ENCODE measurements around the gene CDK1.

CDK1 gene

GRCh38 chr10:60778214-60778970 lies at the start of gene CDK1:
Gene CDK1, plus strand, starts transcription at chr10:60778478. Its CDS starts 1,688 bp downstream, at chr10:60780166.
- DNase-seq = peak; percentile 92

GRCh38 chr10:60729106-60729505 lies 49.2 kb upstream of the CDK1 start:
- DNase-seq = no peak

DNA sequence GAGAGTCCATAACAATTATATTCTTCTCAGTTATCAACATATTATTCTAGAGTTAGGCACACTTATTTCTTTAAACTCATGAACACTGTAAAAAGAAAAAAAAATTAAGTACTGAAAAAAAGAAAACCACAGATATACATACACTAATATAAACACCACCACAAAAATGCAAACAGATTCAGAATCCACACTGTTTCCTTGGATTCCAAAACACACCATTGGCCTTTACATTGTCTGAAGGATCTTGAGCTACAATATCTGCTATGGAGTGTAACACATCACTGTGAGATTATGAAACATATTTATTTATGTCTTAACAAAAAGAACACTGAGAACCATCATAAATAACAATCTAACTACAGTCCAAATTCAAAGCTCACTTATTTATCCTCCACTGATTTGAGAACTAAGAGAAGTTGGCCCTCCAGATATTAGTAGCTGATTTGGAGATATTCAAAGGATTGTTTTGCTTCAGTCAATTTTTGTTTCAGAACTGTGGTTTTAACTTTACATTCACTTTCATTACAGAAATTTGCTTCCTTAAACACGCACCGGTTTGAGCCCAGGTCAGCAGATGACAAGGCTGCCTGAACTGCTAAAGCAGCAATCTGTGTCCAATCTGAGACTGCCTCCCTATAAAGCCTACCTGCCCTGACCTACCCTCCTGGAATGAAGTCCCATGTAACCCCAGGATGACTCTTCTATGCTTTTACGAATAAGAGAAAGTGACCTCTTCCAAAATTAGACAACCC lies 47.0 kb upstream of the CDK1 start:
- DNase-seq = no peak

DNA sequence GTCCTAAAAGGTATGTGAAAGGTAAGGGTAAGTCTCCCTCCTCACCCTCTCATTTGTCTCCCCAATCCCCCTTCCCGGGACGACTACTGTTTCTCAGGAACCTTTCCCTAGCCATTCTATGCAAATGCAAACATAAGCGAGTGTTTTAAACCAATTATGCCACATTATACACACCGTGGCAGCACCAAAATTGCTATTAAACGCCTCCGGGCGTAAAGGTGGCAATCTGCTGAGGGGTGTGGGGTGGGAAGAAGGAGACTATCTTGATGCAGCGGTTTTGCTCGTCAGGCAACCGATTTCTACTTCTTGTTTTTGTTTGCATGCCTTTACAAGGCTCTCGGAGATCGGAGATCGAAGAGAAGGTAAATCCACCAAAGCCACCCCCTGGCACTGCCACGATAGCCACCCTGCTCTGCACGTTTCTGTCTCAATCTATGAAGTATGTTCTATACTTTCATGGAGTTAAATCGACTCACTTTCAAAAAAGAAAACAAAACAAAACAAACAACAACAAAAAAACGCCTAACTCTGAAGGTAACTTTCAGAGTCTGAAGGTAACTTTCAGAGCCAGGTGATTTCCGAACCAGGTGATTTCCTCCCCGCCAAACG lies 46.0 kb upstream of the CDK1 start:
- no peak for DNase-seq

DNA sequence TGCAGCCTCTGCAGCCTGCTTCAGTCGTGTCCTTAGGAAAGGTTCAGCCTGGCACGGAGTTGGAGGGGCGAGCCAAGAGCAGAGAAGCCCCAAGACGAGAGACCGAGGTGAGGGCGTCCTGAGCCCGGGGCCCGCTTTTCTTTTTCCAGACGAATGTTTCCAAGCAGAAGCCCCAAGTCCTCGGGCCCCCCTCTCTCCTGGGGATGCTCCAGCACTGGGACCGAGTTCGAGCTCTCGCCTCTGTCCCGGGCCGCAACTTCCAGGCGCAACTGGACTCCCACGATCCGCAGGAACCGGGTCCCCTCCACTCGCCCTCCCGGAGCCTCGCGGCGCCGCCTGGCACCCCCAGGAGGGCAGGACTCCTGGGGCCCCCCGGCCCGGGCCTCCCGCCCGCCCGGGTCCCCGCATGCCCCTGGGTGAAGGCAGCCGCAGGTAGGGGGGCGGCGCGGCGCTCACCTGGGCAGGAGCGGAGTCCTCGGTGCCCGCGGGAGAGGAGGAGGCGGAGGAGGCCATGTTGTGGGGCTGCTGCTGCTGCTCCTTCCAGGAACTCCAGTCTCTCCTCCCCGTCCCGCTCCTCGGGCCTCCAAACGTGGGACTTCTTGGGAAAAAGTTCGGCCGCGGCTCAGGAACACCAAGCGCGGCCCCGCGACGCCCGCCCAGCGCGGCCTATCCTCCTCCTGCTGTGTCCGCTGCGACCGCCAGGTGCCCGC lies 45.3 kb upstream of the CDK1 start:
- peak; percentile 16 for DNase-seq

DNA sequence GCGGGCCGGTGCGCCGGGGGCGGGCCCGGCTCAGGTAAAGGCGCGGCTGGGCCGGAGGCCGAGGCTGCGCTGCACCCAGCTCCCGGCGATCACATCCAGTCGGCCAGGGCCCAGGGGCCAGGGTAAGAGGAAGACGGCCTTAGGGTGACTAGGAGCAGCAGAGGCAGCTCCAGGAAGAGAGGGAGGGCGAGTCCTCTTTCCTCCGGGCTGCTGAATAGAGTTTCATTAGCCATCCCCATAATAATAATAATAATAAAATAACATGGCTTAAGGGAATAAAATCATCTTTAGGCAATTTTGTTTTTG lies 44.8 kb upstream of the CDK1 start:
- peak; percentile 37 for DNase-seq

DNA sequence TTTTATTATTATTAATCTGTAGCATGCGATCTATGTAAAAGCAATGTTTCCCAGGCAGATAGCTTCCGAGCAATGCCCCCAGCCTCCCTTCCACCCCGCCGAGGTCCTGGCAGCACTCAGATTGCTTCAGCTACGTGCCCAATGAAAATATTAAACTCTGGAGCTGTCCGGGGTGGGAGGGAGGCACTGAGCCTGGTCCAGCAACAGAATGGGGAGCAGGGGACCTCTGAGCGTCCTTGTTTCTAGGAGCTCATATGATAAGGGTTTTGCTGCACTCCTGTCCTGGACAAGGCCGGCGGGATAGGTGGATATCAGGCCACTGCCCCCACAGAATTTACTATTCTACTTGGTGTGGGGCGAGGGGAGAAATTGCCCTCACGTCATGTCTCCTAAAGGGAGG lies 44.5 kb upstream of the CDK1 start:
- DNase-seq = no peak

DNA sequence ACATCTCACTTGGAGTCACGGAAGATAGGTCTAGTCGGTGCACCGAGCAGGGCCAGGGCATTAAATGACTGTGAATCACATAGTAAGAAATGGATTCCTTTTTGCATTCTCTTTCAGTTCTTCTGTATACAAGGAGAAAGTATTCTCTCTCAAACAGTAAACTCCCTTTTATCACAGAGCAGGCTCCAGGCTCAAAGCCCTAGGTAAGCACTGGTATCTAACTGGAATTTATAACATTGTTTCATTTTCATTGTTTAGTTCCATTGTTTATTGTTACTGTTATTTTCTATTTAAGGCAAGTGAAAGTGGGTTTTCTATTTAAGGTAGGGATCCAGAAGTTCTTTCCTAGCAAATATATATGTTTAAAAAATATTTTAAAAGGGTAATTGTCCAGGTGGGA lies 44.1 kb upstream of the CDK1 start:
- no peak for DNase-seq

GRCh38 chr10:60735244-60735643 lies 43.0 kb upstream of the CDK1 start:
- peak; percentile 27 for DNase-seq

- no peak for DNase-seq
Measured at GRCh38 chr10:60737242-60737641, 41.0 kb upstream of the CDK1 start.

- no peak for DNase-seq
Measured at GRCh38 chr10:60739558-60739957, 38.7 kb upstream of the CDK1 start.

- DNase-seq = no peak
Measured at GRCh38 chr10:60742512-60742911, 35.8 kb upstream of the CDK1 start.

GRCh38 chr10:60747817-60748469 lies 30.3 kb upstream of the CDK1 start:
- no peak for DNase-seq

GRCh38 chr10:60753152-60753551 lies 25.1 kb upstream of the CDK1 start:
- DNase-seq = no peak

- DNase-seq = no peak
Measured at GRCh38 chr10:60753817-60754216, 24.5 kb upstream of the CDK1 start.

GRCh38 chr10:60757420-60757895 lies 20.8 kb upstream of the CDK1 start:
- DNase-seq = no peak

DNA sequence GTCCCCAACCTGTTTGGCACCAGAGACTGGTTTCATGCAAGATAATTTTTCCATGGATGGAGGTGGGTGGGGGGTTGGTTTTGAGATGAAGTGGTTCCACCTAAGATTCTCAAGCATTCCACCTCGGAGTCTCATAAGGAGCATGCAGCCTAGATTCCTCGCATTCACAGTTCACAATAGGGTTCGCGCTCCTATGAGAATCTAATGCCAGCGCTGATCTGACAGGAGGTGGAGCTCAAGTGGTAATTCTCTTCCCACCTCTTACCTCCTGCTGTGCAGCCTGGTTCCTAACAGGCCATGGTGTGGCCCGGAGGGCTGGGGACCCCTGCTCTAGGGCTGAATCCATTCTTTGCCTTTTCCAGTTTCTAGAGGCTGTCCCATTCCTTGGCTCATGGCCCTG lies 19.1 kb upstream of the CDK1 start:
- DNase-seq = no peak

DNA sequence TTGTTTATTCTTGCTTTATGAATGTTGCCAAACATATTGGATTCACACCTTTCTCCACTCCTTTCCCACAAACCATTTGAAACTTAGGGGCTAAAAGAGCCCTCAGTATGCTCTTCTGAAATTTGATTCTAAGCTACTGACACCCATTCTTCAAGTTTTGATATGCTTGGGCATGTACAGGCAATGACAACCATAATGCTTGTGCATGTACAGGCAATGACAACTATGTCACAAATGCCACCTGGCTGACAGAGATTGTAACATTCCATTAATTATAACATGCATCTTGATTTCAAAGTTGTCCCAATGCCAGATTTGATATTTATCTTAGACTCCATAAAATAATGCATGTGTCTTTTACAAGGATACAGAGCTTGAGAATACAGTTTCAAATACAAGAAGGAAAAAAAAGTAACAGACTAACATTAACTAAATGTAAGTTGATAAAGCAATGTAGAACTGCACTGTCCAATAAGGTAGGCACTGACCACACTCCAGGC lies 17.5 kb upstream of the CDK1 start:
- DNase-seq = no peak

DNA sequence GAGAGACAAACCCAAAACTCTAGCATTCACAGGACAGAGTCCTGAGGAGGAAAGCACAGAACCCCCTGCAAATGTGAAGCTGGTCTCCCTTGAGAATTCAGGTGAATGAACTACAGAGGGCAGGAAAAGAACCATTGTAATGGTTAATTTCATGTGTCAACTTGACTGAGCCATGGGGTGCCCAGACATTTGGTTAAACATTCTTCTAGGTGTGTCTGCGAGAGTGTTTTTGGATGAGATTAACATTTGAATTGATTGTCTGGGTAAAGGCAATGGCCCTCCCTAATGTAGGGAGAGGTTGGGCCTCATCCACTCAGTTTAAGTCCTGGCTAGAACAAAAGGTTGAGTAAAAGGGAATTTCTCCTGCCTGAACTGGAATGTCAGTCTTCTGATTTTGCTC lies 15.7 kb upstream of the CDK1 start:
- no peak for DNase-seq

- DNase-seq = no peak
Measured at GRCh38 chr10:60767424-60767823, 10.9 kb upstream of the CDK1 start.

GRCh38 chr10:60769406-60769805 lies 8.9 kb upstream of the CDK1 start:
- no peak for DNase-seq

- DNase-seq = no peak
Measured at GRCh38 chr10:60777696-60778213, 523 bp upstream of the CDK1 start.
